ENCODE data around the gene RCN2.

Gene RCN2

GRCh38 chr15:76987276-76987675 is 55.7 kb downstream of the RCN2 start:
- no peak for TF ChIP-seq NFIC (IDR thresholded peaks at IDR 0.05)
- no peak for TF ChIP-seq CEBPB (IDR thresholded peaks at IDR 0.05)
- no peak for TF ChIP-seq CREB1 (IDR thresholded peaks at IDR 0.05; ENCODE audit: low read depth)
- TF ChIP-seq ZBTB7A (IDR thresholded peaks at IDR 0.05; ENCODE audit: low read depth) = no peak
- no peak for TF ChIP-seq USF1 (IDR thresholded peaks at IDR 0.05)
- TF ChIP-seq EP300 (IDR thresholded peaks at IDR 0.05; ENCODE audit: borderline replicate concordance) = no peak
- no peak for TF ChIP-seq TEAD4 (IDR thresholded peaks at IDR 0.05)
- TF ChIP-seq REST (IDR thresholded peaks at IDR 0.05; ENCODE audit: low read depth) = no peak
- no peak for TF ChIP-seq TAF1 (IDR thresholded peaks at IDR 0.05; ENCODE audit: low read depth)
- no peak for TF ChIP-seq EGR1 (IDR thresholded peaks at IDR 0.05)
- no peak for TF ChIP-seq FOXM1 (IDR thresholded peaks at IDR 0.05; ENCODE audit: borderline replicate concordance, low read depth)
- no peak for TF ChIP-seq MAX (IDR thresholded peaks at IDR 0.05)
- no peak for TF ChIP-seq YY1 (IDR thresholded peaks at IDR 0.05; ENCODE audit: low read depth)

GRCh38 chr15:76987896-76988860 is 56.6 kb downstream of the RCN2 start:
- no peak for TF ChIP-seq REST (IDR thresholded peaks at IDR 0.05; ENCODE audit: low read depth)
- TF ChIP-seq EGR1 (IDR thresholded peaks at IDR 0.05) = no peak
- no peak for TF ChIP-seq EP300 (IDR thresholded peaks at IDR 0.05; ENCODE audit: borderline replicate concordance)
- no peak for TF ChIP-seq RAD21 (IDR thresholded peaks at IDR 0.05; ENCODE audit: low read depth)
- no peak for TF ChIP-seq USF1 (IDR thresholded peaks at IDR 0.05)
- no peak for TF ChIP-seq ZBTB7A (IDR thresholded peaks at IDR 0.05; ENCODE audit: low read depth)
- TF ChIP-seq TCF12 (IDR thresholded peaks at IDR 0.05; ENCODE audit: low read depth) = no peak
- TF ChIP-seq TAF1 (IDR thresholded peaks at IDR 0.05; ENCODE audit: low read depth) = no peak

GRCh38 chr15:76988867-76989780 is 57.6 kb downstream of the RCN2 start:
- TF ChIP-seq CREB1 (IDR thresholded peaks at IDR 0.05; ENCODE audit: low read depth) = no peak
- no peak for TF ChIP-seq CEBPB (IDR thresholded peaks at IDR 0.05)
- no peak for TF ChIP-seq EP300 (IDR thresholded peaks at IDR 0.05; ENCODE audit: borderline replicate concordance)
- TF ChIP-seq TCF12 (IDR thresholded peaks at IDR 0.05; ENCODE audit: low read depth) = no peak
- no peak for TF ChIP-seq MAX (IDR thresholded peaks at IDR 0.05)
- TF ChIP-seq EGR1 (IDR thresholded peaks at IDR 0.05) = no peak
- TF ChIP-seq YY1 (IDR thresholded peaks at IDR 0.05; ENCODE audit: low read depth) = no peak
- no peak for TF ChIP-seq FOXM1 (IDR thresholded peaks at IDR 0.05; ENCODE audit: borderline replicate concordance, low read depth)
- TF ChIP-seq TEAD4 (IDR thresholded peaks at IDR 0.05) = no peak

GRCh38 chr15:76991048-76991447 is 59.5 kb downstream of the RCN2 start:
- TF ChIP-seq NFIC (IDR thresholded peaks at IDR 0.05) (no peak), CREB1 (IDR thresholded peaks at IDR 0.05; ENCODE audit: low read depth) (no peak)

- TF ChIP-seq FOXM1 (IDR thresholded peaks at IDR 0.05; ENCODE audit: borderline replicate concordance, low read depth) (no peak), MAX (IDR thresholded peaks at IDR 0.05) (no peak), EGR1 (IDR thresholded peaks at IDR 0.05) (no peak), RAD21 (IDR thresholded peaks at IDR 0.05; ENCODE audit: low read depth) (no peak), EP300 (IDR thresholded peaks at IDR 0.05; ENCODE audit: borderline replicate concordance) (no peak), REST (IDR thresholded peaks at IDR 0.05; ENCODE audit: low read depth) (no peak), TCF12 (IDR thresholded peaks at IDR 0.05; ENCODE audit: low read depth) (no peak), TAF1 (IDR thresholded peaks at IDR 0.05; ENCODE audit: low read depth) (no peak), YY1 (IDR thresholded peaks at IDR 0.05; ENCODE audit: low read depth) (no peak), ZBTB7A (IDR thresholded peaks at IDR 0.05; ENCODE audit: low read depth) (no peak), USF1 (IDR thresholded peaks at IDR 0.05) (no peak), TEAD4 (IDR thresholded peaks at IDR 0.05) (no peak), CEBPB (IDR thresholded peaks at IDR 0.05) (no peak), CREB1 (IDR thresholded peaks at IDR 0.05; ENCODE audit: low read depth) (no peak), NFIC (IDR thresholded peaks at IDR 0.05) (no peak)
These were observed 60.4 kb downstream of the RCN2 start for GRCh38 chr15:76991741-76992645.

All from Ishikawa (cell line).